Neural crest cell (in vitro differentiated cells): Measurements from ENCODE around the gene AVEN. TPM values are rescaled to one million over a fixed set of nuclear protein-coding genes. Genes with fewer than 3 reads are reported as not detected.

Source experiments
- DNase-seq: peaks from one replicate; pipeline ENCODE4 v3.0.0; 2021; ENCODE audit warnings: low read depth, mixed read lengths, low spot score
- H3K27ac Mint-ChIP-seq: one replicate; pipeline ENCODE4 v1.8.0; 2021; ENCODE audit warnings: mild to moderate bottlenecking, mixed read lengths; ENCODE audit not compliant: unreplicated experiment
- H3K27me3 Mint-ChIP-seq: 2 replicates; pipeline ENCODE4 v1.8.0; 2021; ENCODE audit warnings: low read depth, mild to moderate bottlenecking, mixed read lengths
- H3K36me3 Mint-ChIP-seq: 2 replicates; pipeline ENCODE4 v1.8.0; 2021; ENCODE audit warnings: low read depth, mild to moderate bottlenecking, mixed read lengths
- H3K4me1 Mint-ChIP-seq: 2 replicates; pipeline ENCODE4 v1.8.0; 2021; ENCODE audit warnings: mixed read lengths
- H3K4me3 Mint-ChIP-seq: one replicate; pipeline ENCODE4 v1.8.0; 2021; ENCODE audit warnings: mild to moderate bottlenecking, mixed read lengths
- H3K9me3 Mint-ChIP-seq: 2 replicates; pipeline ENCODE4 v1.8.0; 2021; ENCODE audit warnings: mixed read lengths
- CTCF ChIP-seq: fragments of 200-600 bp; sonication (generic); conservative IDR thresholded peaks from 2 replicates; pipeline ENCODE4 v1.5.0; 2021; ENCODE audit warnings: antibody characterized with exemption, mild to moderate bottlenecking
- total RNA-seq: library from RNA; stranded (reverse); gene quantifications from 2 replicates; pipeline ENCODE4 v1.2.1, GENCODE V29; 2021

Gene AVEN
- total RNA-seq, 1 donor from 2014 or later = 15.0 TPM

- Mint-ChIP-seq H3K9me3 (no peaks in the 10 kb centered on the region), H3K4me1 (no peaks in the 10 kb centered on the region), H3K27ac (peak overlapping the region; percentile 47), H3K4me3 (no peak overlapping the region), H3K27me3 (no peaks in the 10 kb centered on the region), H3K36me3 (peaks cover 2% of the 10 kb centered on the region)
- no peak for DNase-seq
- no peak for TF ChIP-seq CTCF
These were observed 178.9 kb downstream of the AVEN start for GRCh38 chr15:33859992-33860545.

- Mint-ChIP-seq H3K36me3 (peaks cover 2% of the 10 kb centered on the region), H3K27me3 (no peaks in the 10 kb centered on the region), H3K4me1 (no peaks in the 10 kb centered on the region), H3K27ac (no peak overlapping the region), H3K4me3 (no peak overlapping the region), H3K9me3 (no peaks in the 10 kb centered on the region)
- TF ChIP-seq CTCF = no peak
- DNase-seq = no peak
These were observed 180.2 kb downstream of the AVEN start for GRCh38 chr15:33858836-33859235.

GRCh38 chr15:33857726-33858125 is 181.3 kb downstream of the AVEN start:
- Mint-ChIP-seq H3K27ac (no peak overlapping the region), H3K4me1 (no peaks in the 10 kb centered on the region), H3K4me3 (no peak overlapping the region), H3K9me3 (no peaks in the 10 kb centered on the region), H3K27me3 (no peaks in the 10 kb centered on the region), H3K36me3 (peaks cover 5% of the 10 kb centered on the region)
- no peak for DNase-seq
- TF ChIP-seq CTCF = no peak

- H3K27me3 Mint-ChIP-seq = no peaks in the 10 kb centered on the region
- no peak for DNase-seq
- no peak overlapping the region for H3K4me3 Mint-ChIP-seq
- no peaks in the 10 kb centered on the region for H3K9me3 Mint-ChIP-seq
- no peak overlapping the region for H3K27ac Mint-ChIP-seq
- H3K4me1 Mint-ChIP-seq = no peaks in the 10 kb centered on the region
- TF ChIP-seq CTCF = no peak
- H3K36me3 Mint-ChIP-seq = peaks cover 3% of the 10 kb centered on the region
These were observed 186.4 kb downstream of the AVEN start for GRCh38 chr15:33852570-33852969.

- Mint-ChIP-seq H3K36me3 (peaks cover 3% of the 10 kb centered on the region), H3K27me3 (no peaks in the 10 kb centered on the region), H3K4me3 (no peak overlapping the region), H3K4me1 (no peaks in the 10 kb centered on the region), H3K9me3 (no peaks in the 10 kb centered on the region), H3K27ac (no peak overlapping the region)
- DNase-seq = no peak
- no peak for TF ChIP-seq CTCF
These were observed 186.9 kb downstream of the AVEN start for GRCh38 chr15:33852094-33852493.
